VCaP (cell line): Measurements from ENCODE around the gene SMIM24.

ENCODE experiments used
- H3K27ac ChIP-seq: fragments of 450-650 bp; 2 replicates; pipeline ENCODE4 v1.5.1; 2017
- TF ChIP-seq, protein P1 (sequence below): fragments of 450-650 bp; conservative IDR thresholded peaks from 2 replicates; pipeline ENCODE4 v1.5.1; 2017; ENCODE audit warnings: mild to moderate bottlenecking, moderate library complexity

SMIM24 gene

GRCh38 chr19:3474010-3474409, 6.3 kb downstream of the SMIM24 start:
- no peak overlapping the region for H3K27ac ChIP-seq
- TF ChIP-seq, protein P1, sequence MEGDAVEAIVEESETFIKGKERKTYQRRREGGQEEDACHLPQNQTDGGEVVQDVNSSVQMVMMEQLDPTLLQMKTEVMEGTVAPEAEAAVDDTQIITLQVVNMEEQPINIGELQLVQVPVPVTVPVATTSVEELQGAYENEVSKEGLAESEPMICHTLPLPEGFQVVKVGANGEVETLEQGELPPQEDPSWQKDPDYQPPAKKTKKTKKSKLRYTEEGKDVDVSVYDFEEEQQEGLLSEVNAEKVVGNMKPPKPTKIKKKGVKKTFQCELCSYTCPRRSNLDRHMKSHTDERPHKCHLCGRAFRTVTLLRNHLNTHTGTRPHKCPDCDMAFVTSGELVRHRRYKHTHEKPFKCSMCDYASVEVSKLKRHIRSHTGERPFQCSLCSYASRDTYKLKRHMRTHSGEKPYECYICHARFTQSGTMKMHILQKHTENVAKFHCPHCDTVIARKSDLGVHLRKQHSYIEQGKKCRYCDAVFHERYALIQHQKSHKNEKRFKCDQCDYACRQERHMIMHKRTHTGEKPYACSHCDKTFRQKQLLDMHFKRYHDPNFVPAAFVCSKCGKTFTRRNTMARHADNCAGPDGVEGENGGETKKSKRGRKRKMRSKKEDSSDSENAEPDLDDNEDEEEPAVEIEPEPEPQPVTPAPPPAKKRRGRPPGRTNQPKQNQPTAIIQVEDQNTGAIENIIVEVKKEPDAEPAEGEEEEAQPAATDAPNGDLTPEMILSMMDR, result no peak

GRCh38 chr19:3471954-3472655, 8.2 kb downstream of the SMIM24 start:
- TF ChIP-seq, protein P1, result peak; percentile 73
- no peak overlapping the region for H3K27ac ChIP-seq

DNA sequence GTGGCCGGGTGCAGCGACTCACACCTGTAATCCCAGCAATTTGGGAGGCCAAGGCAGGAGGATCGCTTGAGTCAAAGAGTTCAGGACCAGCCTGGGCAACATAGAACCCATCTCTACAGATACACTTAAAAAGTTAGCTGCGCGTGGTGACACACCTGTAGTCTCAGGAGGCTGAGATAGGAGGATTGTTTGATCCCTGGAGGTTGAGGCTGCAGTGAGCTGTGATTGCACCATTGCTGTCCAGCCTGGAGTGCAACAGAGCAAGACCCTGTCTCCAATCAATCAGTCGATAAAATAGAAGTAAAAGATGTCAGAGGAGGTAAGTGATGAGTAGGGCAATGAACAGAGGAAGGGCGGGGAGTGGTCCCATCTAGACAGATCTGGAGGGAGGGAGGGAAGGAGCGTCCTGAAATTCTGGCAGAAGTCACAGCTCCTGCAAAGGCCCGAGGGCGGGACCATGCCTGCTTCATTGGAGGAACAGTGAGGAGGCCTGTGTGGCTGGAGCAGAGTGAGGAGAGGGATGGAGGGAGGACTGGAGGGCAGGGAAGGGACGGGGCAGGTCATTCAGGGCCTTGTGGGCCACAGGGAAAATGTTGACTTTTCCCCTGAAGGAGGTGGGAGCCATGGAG, 9.7 kb downstream of the SMIM24 start:
- TF ChIP-seq, protein P1, result no peak
- no peak overlapping the region for H3K27ac ChIP-seq

DNA sequence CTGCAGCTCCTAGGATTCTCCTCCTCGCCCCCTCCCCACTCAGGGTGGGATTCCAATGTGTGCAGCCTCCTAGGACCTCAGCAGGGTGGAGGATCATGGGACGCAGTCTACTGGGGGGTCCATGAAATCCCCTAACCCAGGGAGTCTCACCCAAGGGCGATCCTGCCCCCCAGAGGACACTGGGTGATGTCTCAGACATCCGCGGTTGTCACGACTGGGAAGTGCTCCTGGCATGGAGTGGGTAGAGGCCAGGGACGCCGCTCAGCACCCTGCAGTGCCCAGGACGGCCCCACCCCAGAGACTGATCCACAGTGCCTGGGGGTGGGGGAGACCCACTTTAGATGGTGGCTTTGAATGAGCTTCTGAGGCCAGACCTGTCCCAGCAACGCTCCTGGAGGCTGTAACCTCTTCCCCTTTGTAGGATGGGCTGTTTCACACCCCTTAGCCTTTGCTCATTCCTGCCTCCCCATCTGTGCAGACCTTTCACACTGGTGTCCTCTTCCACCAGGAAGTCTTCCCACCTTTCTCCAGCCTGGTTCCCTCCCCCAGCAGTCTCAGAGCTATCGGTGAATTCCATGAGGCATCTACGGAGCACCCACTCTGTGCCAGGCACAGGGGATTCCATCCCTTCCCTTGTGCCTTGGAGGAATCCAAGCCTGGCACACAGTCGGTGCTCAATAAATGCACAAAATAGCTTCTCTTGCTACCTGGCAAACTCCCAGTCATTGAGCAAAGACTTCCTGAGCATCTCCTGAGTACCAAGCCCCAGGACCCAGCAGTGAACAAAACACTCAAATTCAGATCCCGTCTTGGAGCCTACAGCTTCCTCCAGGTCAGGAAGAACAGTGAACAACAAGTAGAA, 10.5 kb downstream of the SMIM24 start:
- no peak overlapping the region for H3K27ac ChIP-seq
- TF ChIP-seq, protein P1, result no peak

- TF ChIP-seq, protein P1, result no peak
Measured at GRCh38 chr19:3468211-3468610, 12.1 kb downstream of the SMIM24 start.

GRCh38 chr19:3467437-3468198, 12.7 kb downstream of the SMIM24 start:
- H3K27ac ChIP-seq, result no peak overlapping the region
- TF ChIP-seq, protein P1, result no peak

More at GRCh38 chr19:3468211-3468610, 12.1 kb downstream of the SMIM24 start:
- no peak overlapping the region for H3K27ac ChIP-seq
